Fibroblast of lung (primary cell): ENCODE measurements around the gene DZIP1L.

Experiments used
- EZH2 ChIP-seq: IDR thresholded peaks from 2 replicates; pipeline ENCODE4 v1.5.1; 2012; ENCODE audit warnings: low read length, control low read depth, mild to moderate bottlenecking; ENCODE audit errors: missing control alignments
- TF ChIP-seq, protein P1 (sequence below), 2 donors: IDR thresholded peaks in 1 of 2; conservative IDR thresholded peaks in 1 of 2; 1 replicate in 1 of 2; 2 replicates in 1 of 2; pipeline ENCODE4 v1.5.1; 2011 to 2012; ENCODE audit warnings: low read length in 2 of 2, control low read depth in 1 of 2, inconsistent platforms in 1 of 2, low read depth in 1 of 2, mild to moderate bottlenecking in 1 of 2

DNA sequence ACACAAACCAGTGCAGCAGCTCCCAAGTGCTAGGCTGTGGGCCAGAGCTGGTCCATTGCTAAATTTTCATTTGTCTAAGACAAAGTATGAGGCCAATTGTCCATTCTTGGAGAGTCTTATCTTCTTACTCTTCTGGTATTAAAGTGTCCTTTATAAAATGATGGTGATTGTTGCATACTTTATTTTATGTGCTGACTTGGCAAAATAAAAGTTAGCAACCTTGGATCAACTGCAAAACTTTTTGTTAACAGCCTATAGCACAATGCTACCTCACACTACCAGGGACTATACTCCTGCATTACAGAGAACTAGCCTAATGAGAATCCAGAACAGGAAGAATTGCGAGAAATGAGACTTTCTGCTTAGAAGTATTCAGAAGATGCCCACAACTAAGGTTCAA is 61.4 kb downstream of the DZIP1L start:
- TF ChIP-seq, protein P1, sequence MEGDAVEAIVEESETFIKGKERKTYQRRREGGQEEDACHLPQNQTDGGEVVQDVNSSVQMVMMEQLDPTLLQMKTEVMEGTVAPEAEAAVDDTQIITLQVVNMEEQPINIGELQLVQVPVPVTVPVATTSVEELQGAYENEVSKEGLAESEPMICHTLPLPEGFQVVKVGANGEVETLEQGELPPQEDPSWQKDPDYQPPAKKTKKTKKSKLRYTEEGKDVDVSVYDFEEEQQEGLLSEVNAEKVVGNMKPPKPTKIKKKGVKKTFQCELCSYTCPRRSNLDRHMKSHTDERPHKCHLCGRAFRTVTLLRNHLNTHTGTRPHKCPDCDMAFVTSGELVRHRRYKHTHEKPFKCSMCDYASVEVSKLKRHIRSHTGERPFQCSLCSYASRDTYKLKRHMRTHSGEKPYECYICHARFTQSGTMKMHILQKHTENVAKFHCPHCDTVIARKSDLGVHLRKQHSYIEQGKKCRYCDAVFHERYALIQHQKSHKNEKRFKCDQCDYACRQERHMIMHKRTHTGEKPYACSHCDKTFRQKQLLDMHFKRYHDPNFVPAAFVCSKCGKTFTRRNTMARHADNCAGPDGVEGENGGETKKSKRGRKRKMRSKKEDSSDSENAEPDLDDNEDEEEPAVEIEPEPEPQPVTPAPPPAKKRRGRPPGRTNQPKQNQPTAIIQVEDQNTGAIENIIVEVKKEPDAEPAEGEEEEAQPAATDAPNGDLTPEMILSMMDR (conservative IDR thresholded peaks at IDR 0.05 in 1 of 2, IDR thresholded peaks at IDR 0.05 in 1 of 2; ENCODE audit: low read depth in 1 of 2, low read length in 2 of 2), result no peak
- no peak for TF ChIP-seq EZH2
